GM19099 (cell line): ENCODE results near the gene TYMP.

Experiments used
- POLR2A ChIP-seq: IDR thresholded peaks from 3 replicates; pipeline ENCODE4 v1.6.1; 2011; ENCODE audit warnings: low read depth; ENCODE audit not compliant: insufficient read length; ENCODE audit errors: extremely low read depth

TYMP gene

DNA sequence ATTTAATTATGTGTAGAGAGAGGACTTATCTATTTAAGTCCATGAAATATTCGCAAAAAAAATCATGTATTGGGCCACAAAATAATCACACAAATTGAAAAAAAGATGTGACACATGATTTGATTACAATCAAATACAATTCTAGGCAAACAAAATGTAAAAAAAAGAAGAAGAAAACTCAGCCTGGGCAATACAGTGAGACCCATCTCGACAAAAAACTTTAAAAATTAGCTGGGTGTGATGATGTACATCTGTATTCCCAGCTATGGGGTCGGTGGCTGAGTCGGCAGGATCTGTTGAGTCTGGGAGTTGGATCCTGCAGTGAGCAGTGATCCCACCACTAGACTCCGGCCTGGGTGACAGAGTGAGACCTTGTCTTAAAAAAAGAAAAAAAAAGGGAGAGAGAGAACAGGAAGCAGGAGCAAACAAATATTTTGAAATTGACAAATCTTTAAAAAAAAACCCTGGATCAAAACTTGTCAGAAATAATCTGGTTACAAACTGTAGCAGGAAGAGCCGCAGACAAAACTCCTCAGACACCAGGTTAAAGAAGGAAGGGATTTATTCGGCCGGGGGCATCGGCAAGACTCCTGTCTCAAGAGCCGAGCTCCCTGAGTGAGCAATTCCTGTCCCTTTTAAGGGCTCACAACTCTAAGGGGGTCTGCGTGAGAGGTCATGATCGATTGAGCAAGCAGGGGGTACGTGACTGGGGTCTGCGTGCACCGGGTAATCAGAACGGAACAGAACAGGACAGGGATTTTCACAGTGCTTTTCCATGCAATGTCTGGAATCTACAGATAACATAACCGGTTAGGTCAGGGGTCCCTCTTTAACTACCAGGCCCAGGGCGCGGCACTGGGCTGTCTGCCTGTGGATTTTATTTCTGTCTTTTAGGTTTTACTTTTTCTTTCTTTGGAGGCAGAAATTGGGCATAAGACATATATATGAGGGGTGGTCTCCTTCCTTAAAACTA lies 3.3 kb upstream of the TYMP start:
- TF ChIP-seq POLR2A, result no peak

DNA sequence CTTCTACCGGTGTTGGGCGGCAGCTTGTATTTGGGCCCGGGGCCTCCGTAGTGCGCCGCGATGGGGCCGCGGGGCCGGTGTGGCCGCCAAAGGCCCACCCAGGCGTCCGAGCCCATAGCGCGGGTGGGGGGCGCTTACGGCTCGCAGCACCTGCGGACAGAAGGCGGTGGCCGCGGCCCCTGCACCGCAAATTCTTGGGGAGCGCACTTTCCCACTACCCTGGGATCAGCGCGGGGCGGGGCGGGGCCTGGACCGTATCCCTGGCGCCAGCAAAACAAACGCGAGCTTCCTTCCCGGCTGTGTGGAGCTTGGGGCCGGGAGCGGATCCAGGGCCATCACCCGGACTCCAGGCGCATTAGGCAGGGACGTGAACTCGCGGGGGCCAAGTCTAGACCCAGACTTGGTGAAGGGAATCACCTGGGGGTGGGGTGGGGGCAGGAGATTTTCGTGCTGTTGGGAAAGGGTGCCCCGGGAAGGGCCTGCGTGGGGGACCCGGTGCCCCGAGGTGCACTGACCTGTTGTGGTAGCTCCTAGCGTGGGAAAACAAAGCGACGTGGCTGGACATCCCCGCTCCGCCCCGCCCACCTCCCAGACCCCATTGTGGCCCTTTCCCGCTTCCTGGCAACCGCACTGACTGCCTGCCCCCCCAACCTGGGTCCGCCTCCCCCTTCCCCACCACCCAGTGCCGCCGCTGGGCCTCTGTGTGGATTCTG lies 2.3 kb upstream of the TYMP start:
- TF ChIP-seq POLR2A, result peak; percentile 38

DNA sequence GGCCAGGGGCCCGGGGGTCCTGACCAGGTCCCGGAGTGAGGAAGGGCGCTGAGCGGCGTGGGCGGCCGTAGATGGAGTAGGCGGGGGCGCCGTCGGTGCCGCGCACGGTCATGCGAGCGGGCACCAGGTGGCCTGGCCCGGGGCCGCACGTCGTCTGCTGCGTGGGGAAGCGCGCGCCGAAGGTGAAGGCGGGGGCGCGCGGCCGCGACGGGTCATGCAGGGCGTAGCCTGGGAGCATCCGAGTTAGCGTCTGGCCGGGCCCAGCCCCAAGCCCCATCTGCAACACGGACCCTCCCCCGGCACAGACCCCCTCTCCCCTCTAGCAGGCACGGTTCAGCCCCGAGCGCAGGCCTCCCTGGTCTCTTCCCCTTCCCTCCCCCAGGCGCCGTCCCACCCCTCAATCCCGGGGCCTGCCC lies 1.7 kb upstream of the TYMP start:
- TF ChIP-seq POLR2A, result peak; percentile 69

DNA sequence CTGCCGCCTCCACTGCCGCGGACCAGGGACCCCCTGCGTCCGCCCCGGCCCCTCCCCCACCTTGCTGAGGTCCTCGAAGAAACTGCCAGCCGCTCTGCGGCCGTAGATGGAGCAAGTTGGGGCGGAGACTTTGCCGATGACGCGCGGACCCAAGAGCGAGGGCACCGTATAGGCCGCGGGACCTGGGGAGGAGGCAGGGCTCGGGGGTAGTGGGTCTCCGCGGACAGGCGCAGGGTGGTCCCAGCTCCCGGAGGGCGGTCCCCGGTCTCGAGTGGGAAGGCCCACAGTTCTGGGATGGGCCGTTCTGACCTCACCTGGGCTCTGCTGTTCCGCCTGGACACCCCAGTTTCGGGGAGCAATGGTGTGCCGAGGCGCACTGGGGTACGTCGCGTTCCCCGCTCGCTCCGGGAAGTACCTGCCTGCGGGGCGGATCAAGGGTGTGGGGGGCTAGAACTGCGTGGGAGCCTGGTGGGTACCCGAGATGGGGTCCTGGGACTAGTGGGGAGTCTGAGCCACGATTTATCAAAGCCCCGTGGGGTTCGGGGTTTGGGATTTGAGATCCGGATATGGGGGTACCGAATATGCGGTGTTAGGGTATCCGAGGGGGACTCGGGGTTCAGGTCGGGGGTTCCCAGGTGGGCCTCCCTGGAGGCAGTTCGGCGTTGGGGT lies 1.2 kb upstream of the TYMP start:
- peak; percentile 73 for TF ChIP-seq POLR2A

DNA sequence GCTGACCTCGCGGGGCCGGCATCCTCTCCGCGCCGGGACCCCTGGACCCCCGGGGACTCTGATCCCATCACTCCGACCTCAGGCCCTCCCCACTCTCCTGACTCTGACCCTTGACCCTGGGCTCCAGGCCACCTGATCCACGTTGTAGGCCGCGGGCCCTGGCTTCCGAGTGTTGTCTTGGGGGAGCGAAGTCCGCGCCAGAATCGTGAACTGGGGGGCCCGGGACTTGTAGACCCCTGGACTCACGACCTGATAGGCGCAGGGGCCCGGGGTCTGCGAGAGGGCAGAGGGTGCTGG lies 716 bp upstream of the TYMP start:
- TF ChIP-seq POLR2A, result no peak

DNA sequence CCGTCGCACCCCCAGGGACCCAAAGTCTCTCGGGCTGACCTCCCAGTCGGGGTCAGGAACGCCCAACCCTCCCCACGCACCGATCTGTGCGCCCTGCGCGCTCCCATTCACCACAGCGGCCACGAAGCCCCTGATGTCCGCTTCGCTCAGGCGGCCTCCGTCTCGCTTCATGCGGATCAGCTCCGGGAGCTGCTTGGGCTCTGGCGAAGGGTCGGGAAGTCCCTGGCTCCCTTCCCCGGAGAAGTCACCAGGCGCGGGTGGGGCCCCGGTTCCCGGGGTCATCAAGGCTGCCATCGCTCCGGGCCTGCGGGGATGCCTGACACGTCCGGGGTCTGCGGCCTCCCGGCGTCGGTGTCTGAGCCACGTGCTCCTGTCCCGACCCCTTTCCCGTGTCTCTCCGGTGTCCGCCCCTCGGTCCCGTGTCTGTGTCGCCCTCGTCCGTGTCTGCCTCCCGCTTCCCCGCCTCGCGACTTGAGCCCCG lies 356 bp downstream of the TYMP start:
- no peak for TF ChIP-seq POLR2A

DNA sequence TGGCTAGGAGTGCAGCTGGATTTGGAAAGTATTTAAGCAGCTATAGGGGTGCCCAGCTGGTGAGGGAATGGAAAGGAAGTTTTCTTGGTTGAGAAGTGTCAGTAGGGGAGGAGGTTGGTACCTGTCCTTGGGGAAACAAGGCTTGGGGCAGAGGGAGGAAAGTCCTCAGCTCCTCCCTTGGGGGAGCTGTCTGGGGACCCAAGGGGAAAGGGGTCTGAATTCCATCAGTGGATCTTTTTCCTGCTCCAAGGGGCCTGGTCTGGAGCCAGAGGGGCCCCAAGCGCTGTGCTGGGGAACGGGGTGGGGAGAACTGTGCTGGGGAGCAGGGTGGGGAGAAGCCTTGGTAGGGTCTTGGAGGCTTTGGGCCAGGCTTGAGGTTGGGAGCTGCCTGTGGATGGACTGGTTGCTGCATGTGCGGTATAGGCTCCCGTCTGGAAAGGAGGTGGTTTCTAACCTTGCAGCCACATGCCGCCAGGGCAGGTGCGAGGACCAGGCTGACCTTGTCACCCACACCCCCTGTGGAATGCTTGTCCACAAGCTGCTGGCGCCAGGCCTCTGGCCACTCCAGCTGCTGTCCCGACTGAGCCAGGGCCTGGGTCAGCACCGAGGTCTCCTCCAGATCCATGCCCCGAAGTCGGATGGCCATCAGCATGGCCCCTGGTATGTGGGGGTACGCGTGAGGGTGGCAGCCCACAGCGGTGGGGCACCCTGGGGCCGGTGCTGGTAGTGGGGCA lies 963 bp downstream of the TYMP start:
- TF ChIP-seq POLR2A, result peak; percentile 29

DNA sequence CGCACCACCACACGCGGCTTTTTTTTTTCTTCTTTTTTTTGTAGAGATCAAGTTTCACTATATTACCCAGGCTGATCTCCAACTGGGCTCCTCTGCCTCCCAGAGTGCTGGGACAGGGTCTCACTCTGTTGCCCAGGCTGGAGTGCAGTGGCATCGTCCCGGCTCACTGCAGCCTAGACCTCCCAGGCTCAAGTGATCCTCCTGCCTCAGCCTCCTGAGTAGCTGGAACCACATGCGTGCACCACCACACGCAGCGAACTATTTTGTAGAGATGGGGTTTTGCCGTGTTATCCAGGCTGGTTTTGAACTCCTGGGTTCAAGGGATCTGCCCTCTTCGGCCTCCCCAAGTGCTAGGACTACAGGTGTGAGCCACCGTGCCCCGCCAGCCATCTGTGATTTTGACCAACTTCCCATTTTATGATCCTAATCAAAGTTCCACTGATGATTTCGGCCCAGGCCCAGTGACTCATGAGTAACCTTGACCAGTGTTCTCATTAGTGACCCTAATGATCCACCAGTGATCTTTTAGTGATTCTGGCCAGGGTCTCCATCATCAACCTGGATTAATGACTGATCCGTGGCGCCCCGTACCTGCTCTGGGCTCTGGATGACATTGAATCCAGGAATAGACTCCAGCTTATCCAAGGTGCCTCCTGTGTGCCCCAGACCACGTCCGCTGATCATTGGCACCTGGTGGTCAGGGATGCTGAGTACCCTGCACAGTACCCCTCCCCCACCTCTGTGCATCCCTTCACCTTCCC lies 1.7 kb downstream of the TYMP start:
- peak; percentile 21 for TF ChIP-seq POLR2A

DNA sequence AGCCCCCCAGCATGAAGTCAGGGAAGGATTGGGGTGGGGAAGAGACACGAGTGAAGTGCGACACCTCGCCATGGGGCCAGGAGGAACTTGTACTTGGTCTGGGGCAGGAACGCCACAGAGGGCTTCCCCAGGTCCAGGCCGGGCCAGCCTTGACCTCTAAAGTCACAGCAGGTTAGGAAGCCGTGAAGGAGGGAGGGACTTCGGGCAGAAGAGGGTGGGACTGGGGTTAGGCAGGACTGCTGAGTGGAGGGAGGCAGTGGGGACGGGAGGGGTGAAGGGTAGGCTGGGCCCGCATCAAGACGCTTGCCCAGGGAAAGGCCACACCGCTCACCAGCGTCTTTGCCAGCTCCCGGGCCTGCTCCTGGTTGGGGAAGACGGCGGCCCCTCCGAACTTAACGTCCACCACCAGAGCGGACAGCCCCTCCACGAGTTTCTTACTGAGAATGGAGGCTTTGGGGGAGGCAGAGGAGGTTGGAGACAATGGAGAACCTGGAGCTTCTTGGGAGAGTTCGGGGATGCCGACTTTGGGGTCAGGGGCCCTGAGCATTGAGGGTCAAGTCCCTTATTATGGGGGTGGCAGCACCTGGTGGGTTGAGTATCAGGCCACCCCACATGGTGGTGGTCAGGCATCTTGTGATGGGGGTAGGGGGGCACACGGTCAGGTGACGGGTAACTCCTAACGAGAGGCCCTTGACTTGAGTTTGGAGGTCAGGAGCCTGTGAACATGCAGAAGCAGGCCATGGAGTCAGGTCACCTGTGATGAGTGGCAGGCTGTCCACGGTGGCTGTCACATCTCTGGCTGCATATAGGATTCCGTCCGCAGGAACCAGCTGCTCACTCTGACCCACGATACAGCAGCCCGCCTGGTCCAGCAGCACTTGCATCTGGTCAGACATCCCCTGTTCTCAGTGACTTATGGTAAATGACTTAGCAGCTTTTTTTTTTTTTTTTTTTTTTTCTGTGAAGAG lies 2.7 kb downstream of the TYMP start:
- TF ChIP-seq POLR2A, result peak; percentile 5

DNA sequence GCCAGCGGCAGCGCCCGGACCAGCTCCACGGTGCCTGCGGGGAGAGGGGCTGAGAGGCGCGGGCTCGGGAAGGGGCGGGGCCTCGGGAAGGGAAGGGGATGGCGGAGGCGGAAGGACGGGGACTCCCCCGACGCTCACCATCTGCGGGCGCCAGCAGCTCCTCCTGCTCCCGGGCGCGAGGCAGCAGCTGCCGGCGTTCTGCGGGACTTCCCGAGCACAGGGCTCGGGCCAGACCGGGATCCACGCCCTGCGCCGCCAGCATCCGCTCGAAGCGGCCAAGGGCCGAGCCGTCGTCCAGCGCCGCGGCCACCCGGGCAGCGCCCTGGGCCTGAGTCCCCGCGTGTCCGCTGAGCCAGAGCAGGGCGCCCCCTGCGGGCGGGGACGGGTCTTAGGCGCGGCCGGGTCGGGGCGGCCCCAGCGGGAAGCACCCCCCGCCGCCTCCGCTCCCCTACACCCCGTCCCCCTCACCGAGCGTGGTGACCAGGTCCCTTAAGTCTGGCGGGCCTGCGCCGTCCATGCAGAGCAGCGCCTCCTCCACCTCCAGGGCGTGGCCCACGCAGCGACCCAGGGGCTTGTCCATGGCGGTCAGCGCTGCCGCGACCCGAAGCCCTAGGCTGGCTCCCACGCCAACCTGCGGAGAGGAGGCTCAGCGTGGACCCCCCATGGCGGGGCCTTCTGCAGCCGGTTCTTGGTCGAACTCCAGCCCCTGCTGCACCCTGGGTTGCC lies 3.5 kb downstream of the TYMP start:
- TF ChIP-seq POLR2A, result peak; percentile 70

DNA sequence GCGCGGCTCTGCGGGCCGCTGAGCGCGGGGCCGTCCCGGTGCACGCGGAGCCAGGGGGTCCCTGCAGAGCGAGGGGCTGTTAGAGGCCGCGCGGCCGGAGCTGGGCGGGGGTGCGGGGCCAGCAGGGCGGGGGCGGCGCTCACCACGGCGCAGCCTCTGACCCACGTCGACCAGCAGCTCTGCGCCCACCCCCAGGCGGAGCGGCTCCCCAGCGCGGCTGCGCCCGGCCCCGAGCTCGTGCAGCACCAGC lies 4.0 kb downstream of the TYMP start:
- no peak for TF ChIP-seq POLR2A

DNA sequence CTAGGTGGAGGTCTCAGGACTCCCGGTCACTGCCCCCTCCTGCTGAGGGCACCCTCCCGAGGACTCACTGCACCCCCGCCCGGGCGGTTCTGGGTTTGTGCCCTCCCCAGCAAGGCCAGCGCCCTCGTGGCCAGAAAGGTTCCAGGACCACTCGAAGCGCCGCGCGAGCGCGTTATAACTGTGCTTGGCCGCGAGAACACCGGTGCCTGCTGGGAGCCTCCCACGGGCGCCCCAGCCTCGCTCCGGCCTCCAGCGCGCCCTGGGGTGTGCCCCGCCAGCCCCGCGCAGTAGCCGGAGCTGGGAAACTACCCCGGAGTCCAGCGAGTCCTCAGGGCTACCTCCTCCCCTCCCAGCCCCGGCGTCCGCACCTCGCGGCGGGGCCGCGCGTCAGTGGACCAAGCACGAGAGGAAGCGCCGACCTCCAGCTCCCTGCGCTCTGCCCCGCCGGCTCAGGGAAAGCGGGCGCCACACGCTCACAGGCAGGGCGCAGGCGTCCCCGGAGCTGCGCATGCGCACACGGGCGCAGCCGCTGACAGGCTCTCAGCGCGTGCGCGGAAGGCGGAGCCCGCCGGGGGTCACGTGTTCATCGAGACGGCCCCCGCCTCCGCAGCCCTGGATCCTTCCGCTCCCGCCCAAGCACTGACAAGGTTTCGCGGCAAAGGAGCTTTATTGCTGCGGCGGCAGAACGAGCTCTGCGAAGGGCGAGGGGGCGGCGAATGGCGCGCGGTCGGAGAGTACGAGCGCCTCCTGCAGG lies 4.5 kb downstream of the TYMP start, which contains the start of gene SCO2:
TSS of gene SCO2 (minus strand) at position 495 of the 754 bp plus-strand sequence. CDS start 1,187 bp downstream, outside the sequence.
- TF ChIP-seq POLR2A, result peak; percentile 87
